Measurements from ENCODE around the gene BORA.

- TF ChIP-seq CTCF (IDR thresholded peaks at IDR 0.05) (no peak), POLR2A (IDR thresholded peaks at IDR 0.05) (no peak)
Measured at GRCh38 chr13:72694314-72694713, 33.4 kb upstream of the BORA start.
